Activated effector memory CD4-positive, alpha-beta T cell treated with anti-CD3 and anti-CD28 coated beads, Interleukin-2, amount 50 U/mL, for 16 hours (primary cell): ENCODE measurements around the gene TBL1X.

Experiments used
- DNase-seq: peaks from one replicate; pipeline ENCODE4 v3.0.0-alpha.2; 2020

Gene TBL1X

GRCh38 chrX:9595174-9595573, 130.3 kb downstream of the TBL1X start:
- no peak for DNase-seq

DNA sequence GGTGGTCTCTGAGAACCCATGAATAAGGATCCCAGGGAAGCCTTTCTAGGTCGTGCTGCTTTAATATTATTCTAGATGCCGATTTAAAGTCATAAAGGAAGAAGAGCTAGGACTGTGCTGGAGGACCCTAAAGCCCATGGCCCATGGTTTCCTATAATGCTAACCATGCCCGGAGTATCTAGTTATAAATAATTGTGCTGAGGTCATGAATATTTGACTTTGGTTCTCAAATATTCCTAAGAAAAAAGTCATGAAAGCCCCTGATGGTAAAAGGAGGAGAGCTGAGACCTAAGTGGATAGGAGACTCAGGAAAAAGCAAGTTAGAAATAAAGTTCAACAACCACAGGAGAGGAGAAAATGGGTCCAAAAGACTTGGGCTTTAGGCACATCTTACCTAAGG, 132.0 kb downstream of the TBL1X start:
- DNase-seq = no peak

GRCh38 chrX:9597361-9598035, 132.6 kb downstream of the TBL1X start:
- no peak for DNase-seq

DNA sequence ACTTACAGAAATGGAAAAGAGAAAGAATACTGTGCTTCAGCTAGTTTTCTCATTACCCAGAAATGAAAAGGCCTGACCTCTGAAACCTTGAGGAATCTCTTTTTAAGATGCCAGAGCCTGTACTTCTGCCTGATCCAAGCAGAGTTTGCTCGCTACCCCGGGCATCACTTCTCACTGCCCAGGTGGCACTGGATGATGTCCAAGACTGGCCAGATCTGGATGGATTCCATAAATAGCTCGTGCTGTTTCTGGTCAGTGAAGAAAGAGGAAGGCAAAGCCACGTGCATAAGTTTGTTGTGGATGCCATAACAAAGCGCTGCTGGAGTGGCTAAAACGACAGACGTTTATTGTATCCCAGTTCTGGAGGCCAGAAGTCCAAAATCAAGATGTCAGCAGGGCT, 133.5 kb downstream of the TBL1X start:
- no peak for DNase-seq

DNA sequence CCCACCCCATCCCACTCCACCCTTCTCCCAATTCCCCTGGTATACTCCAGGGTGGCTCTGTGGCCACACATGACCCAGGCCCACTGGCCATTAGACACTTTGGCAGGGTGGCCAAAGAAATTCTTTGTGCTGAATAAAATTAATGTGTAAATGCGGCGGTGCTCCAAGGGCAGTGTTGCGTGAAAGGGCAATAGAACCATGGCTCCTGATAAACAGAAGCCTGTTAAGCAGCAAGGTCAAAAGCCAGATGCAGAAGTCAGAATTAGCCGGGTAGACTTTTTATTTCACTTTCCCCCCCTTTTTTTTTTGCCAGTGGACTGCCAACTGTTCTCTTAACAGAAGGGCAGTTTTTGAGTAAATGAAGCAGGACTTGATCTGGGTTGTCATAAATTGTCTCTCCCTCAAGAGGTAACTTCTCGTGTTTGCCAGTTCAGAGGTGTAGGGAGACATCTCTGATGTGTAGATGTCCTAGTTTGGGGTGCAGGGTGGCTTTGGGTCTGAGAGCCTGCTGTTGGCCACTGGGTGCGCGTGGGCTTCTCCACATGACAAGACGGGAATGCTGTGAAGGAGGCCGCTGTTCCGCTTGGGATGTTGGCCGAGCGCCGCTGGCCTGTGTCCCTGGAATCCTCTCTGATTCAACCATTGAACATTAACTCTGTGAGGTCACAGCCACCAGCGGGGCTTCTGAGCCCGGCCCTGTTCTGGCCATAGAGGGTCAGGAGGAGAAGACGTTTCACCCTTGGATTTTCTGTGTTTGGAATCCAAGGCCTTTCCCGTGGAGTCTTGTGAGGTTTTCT, 139.5 kb downstream of the TBL1X start:
- no peak for DNase-seq

DNA sequence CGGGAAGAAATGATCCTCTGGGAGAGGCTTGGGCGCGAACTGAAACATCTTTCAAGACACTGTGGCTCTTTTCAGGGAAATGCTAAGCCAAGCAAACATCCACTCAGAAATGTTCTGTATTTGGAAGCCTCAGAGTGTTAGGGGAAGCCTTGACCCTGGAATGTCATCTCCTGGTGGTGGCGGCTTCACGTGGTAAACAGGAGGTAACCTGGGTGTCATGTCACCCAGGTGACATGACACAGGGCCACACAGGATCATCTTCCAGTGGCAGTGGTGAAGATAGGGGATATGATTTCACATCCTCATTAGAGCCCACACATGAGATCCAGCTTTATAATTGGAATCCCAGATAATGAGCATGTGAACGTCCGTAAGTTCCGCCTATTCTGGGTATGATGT, 140.0 kb downstream of the TBL1X start:
- no peak for DNase-seq

GRCh38 chrX:9605484-9605883, 140.6 kb downstream of the TBL1X start:
- DNase-seq = no peak

GRCh38 chrX:9606971-9607370, 142.1 kb downstream of the TBL1X start:
- DNase-seq = no peak

DNA sequence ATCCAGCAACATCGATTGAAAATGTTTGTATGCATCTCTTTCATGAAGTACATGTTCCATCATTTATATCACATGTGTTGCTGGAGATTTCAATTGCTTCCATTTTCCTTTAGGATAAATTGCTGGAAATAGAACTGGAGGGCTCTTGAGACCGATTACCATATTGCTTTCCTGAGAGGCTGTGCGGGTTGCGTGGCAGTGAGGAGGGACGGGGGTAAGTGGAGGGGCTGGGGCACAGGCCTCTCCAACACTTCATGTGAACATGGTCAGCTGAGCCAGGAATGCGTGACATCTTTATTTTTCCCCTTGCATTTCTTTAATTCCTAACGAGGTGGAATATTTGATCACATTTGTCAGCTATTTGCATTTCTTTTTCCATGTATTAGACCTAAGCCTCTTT, 144.6 kb downstream of the TBL1X start:
- DNase-seq = no peak

GRCh38 chrX:9609987-9610386, 145.1 kb downstream of the TBL1X start:
- no peak for DNase-seq

- DNase-seq = no peak
These were observed 146.0 kb downstream of the TBL1X start for GRCh38 chrX:9610771-9611392.

DNA sequence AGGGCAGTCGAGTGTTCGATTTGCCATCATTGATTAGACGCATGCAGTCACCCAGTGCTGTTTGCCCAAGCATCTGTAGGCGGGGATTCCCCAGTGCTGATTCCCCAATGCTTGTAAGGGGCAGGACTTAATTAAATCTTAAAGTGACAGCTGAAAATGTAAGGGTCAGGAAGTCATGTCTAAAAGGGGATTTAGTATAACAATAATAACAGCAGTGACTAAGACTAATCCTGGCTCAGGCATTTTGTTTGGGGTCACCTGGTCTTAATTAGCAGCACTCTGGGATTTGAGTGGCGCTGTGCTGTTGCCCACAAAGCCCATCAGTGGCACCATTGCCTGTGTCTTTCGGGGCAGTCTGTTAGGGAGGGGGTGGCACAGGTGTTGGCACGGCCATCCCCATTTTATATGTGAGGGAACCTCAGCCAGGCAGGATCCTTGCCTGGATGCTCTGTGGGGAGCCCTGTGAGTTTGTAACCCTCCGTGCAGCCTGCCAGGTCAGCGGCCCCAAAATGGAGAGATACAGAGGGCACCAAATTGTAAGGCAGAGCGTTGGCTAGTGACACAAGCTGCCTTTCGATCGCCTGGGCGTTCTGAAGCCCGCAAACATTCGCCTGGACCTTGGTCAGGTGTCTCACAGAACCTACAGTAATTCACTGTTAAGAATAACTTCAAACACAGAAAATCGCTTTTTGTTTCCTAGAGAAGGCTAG, 146.7 kb downstream of the TBL1X start:
- no peak for DNase-seq

- no peak for DNase-seq
These were observed 147.3 kb downstream of the TBL1X start for GRCh38 chrX:9612146-9612505.

DNA sequence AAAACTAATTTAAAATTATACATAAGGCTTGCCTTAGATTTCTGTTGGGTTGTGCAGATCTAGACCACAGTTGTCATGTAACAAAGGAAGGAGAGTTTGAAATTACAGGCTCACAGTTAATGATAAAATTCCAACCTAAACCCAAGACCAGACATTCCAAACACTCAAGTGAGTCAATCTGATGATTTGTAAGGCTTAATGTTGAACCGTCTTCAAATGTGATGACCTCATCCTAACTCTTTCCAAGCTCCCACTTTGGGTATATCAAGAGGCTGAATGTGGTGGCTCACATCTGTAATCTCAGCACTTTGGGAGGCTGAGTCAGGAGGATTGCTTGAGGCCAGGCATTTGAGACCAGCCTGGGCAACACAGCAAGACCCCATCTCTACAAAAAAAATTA, 149.2 kb downstream of the TBL1X start:
- no peak for DNase-seq

- DNase-seq = no peak
These were observed 154.3 kb downstream of the TBL1X start for GRCh38 chrX:9619133-9619532.

DNA sequence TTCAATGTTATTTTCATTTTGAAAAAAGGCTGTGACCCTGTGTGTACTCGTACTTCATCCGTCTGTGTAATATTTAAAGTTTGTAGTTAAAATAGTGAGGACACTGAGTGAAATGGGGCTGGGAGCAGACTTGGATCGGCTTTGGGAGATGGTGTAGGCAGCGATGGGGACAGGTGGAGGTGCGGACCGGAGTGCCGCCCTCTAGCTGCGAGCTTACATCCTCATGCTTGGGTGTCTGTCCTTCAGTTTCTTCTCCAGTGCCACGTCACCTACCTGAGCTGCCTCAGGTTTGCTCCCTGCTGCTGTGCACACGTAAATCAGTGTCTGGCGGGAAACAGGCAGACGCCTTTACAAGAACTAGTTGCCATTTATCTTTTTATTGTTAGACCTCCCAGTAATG, 154.7 kb downstream of the TBL1X start:
- no peak for DNase-seq

- no peak for DNase-seq
These were observed 157.3 kb downstream of the TBL1X start for GRCh38 chrX:9622128-9622527.

GRCh38 chrX:9626379-9626778, 161.5 kb downstream of the TBL1X start:
- DNase-seq = no peak

GRCh38 chrX:9627922-9628321, 163.1 kb downstream of the TBL1X start:
- no peak for DNase-seq

DNA sequence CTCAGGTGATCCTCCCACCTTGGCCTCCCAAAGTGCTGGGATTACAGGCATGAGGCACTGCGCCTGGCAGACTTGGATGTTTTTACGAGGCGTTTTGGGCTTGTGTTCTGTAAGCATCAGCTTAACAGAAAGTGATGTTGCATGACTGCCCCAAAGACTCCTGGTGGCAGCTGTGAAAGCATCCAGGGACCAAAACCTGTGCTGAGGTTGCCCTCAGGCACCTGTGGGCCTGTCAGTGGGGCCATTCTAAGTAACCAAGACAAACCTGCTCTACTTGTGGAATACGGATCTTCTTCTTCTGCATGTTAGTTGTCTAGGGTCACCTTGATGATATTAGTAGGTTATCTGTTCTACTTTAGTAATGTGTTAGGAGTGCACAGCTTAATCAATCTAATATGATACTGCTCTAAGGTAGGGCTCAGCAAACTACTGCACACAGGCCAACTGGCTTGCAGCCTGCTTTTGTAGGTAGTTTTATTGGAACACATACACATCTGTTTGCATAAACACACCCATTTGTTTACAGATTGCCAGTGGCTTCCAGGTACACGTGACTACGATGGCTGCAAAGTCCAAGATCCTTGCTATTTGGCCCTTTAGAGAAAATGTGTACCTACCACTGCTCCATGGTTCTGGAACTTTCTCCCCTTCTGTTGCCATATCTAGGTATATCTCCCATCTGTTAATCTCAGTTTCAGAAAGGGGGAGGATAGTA, 164.1 kb downstream of the TBL1X start:
- DNase-seq = no peak

- DNase-seq = no peak
These were observed 169.7 kb downstream of the TBL1X start for GRCh38 chrX:9634551-9634950.

DNA sequence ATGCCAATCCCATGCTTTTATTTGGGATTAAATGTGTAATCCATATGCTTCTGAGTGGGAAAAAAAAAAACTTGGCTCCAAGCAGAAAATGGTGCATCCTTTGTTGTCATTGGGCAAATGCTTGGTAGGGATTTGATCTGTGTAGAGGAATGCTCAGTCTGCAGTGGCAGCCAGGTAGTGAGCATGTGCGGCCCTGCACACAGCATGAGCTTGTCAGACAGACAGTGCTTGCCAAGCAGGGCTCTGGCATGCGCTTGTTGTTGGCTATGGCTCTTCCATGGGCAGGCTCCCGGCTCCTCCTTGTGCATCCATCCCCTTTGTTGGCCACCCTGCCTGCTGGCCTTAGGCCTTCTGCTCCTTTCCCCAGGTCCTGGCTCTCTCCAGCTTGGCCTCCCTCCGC, 170.5 kb downstream of the TBL1X start:
- no peak for DNase-seq

DNA sequence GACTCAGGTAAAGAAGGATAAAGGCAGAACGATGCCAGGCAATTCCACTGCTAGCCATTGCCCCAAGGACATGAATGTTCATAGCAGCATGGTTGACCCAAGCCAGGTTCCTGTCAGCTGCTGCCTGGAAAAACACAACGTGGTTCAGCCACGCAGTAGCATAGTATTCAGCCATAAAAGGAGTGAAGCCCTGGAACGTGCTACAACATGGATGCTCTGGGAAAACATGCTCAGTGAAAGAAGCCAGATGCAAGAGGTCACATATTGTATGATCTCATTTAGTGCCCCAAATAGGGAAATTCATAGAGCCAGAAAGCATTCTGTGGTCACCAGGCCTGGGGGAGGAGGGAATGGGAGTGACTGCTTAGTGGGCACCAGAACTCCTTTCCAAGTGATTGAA, 170.9 kb downstream of the TBL1X start:
- DNase-seq = no peak
